HG02798 (cell line): ENCODE measurements around the gene TMEM156.

Experiments
- ATAC-seq: cut with Tn5 transposase; IDR thresholded peaks from one replicate; pipeline ENCODE4 v1.9.1; 2021; ENCODE audit warnings: mild to moderate bottlenecking; ENCODE audit not compliant: unreplicated experiment, poor library complexity

Gene TMEM156

GRCh38 chr4:39032218-39033085, at the start of gene TMEM156:
Gene TMEM156 (minus strand): TSS chr4:39032409. CDS start chr4:39032313, 96 bp downstream.
- ATAC-seq = peak; percentile 57

DNA sequence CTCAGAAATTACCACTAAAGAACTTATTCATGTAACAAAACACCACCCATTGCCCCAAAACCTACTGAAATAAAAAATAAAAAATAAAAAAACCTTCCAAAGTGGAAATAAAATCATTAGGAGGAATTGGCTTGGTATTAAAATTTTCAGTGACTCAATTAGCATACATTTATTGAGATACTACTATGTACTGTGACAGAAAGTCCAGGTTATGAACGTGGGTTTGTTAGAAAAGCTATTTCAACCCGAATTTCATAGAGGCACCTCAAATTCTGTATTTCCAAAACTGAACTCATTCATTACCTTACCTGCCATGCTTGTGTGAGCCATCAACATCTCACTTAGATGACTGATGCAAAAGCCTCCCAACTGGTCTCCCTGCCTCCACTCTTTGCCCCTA, 46.6 kb upstream of the TMEM156 start:
- ATAC-seq = no peak

DNA sequence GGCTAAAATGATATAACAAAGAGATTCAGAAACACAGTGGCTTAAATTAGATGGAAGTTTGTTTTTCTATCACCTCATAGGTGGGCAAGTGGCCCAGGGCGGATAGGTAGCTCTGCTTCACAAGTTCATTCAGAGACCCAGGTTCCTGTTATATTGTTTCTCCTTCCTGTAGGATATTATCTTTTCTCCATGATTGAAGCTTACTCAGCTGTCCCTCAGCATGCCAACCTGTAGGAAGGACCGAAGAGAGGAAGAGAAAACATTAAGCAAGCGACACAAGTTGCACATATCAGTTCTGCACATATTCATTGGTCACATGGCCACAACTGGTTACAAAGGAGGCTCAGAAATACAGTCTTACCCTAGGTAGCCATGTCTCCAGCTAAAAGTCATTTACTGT, 36.7 kb upstream of the TMEM156 start:
- no peak for ATAC-seq

- no peak for ATAC-seq
Observed at GRCh38 chr4:39067451-39067850, 35.2 kb upstream of the TMEM156 start.

DNA sequence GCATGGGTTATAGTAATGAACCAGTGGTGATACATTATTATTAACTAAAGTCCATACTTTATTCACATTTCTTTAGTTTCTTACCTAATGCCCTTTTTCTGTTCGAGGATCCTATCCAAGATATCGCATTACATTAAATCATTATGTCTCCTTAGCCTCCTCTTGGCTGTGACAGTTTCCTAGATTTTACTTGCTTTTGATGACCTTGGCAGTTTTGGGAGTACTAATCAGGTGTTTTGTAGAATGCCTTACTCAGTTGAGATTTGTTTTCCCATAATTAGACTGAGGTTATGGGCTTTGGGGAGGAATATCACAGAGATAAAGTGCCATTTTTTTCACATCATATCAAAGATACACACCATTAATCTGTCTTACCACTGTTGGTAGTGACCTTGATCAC, 34.8 kb upstream of the TMEM156 start:
- ATAC-seq = no peak

- no peak for ATAC-seq
Observed at GRCh38 chr4:39066371-39066770, 34.2 kb upstream of the TMEM156 start.

- ATAC-seq = no peak
Observed at GRCh38 chr4:39063430-39063829, 31.2 kb upstream of the TMEM156 start.

- no peak for ATAC-seq
Observed at GRCh38 chr4:39062770-39063097, 30.5 kb upstream of the TMEM156 start.

DNA sequence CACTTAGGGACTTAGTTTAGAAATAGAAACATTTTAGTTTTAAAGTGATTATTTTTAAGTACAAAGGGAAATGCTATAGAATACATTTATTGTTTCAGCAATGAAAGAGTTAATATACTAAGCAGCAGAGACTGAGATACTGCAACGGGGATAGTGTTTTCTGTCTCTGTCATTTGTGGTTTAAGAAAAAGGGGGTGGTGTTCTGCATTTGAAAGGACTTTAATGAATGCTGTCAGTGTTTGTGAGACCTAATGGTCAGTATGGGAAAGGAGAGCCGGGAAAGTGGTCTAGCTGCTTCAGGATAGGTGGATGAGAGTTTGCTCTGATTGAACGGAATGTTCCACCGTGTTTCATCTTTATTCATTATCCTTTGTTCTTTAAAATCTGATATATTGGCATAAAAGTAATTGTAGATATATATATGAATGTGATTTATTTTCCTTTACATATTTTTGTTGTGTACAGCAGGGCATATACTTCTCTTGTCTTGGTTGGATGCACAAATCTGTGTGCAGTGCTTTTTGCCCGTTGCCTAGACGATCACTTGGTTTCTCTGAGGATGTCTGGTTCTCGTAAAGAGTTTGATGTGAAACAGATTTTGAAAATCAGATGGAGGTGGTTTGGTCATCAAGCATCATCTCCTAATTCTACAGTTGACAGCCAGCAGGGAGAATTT, 30.0 kb upstream of the TMEM156 start, which contains the start of gene KLHL5:
TSS of gene KLHL5 (plus strand) at position 139 of the 676 bp plus-strand sequence. CDS start at position 560, 421 bp downstream.
- no peak for ATAC-seq

GRCh38 chr4:39061457-39061856, 29.2 kb upstream of the TMEM156 start:
- no peak for ATAC-seq

DNA sequence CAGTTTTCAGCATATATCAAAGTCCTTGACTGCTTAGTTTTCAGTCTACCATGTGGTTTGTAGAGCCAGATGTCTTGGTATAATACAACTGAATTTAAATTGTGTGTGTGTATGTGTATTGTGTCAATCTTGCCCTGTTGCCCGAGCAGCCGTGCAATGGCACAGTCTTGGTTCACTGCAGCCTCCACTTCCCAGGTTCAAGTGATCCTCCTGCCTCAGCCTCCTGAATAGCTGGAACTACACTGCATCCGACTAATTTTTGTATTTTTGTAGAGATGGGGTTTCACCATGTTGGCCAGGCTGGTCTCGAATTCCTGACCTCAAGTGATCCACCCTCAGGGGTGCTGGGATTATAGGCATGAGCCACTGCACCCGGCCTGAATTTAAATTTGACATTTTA, 23.8 kb upstream of the TMEM156 start:
- ATAC-seq = no peak

- no peak for ATAC-seq
Observed at GRCh38 chr4:39054497-39054896, 22.3 kb upstream of the TMEM156 start.

GRCh38 chr4:39053983-39054382, 21.8 kb upstream of the TMEM156 start:
- no peak for ATAC-seq

- ATAC-seq = no peak
Observed at GRCh38 chr4:39051492-39051891, 19.3 kb upstream of the TMEM156 start.

- ATAC-seq = no peak
Observed at GRCh38 chr4:39050590-39050989, 18.4 kb upstream of the TMEM156 start.

GRCh38 chr4:39048311-39048710, 16.1 kb upstream of the TMEM156 start:
- no peak for ATAC-seq

DNA sequence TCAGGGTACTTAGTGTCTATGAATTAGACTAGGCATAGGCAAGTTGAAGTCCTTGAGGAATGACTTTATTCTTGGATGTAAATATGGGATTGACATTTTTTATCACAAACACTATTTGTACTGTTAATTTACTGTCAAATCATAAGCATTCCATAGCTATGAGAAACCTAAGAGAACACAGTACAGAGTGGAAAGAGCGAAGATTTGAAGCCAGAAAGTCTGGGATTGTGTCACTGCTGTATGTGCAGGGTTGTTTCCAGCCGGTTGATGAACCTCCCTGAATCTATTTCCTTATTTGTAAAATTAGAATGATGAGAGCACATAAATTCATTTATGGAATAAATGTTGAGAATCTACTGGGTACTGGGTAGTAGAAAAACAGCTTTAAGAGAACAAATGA, 15.5 kb upstream of the TMEM156 start:
- no peak for ATAC-seq

GRCh38 chr4:39046249-39046648, 14.0 kb upstream of the TMEM156 start:
- no peak for ATAC-seq

DNA sequence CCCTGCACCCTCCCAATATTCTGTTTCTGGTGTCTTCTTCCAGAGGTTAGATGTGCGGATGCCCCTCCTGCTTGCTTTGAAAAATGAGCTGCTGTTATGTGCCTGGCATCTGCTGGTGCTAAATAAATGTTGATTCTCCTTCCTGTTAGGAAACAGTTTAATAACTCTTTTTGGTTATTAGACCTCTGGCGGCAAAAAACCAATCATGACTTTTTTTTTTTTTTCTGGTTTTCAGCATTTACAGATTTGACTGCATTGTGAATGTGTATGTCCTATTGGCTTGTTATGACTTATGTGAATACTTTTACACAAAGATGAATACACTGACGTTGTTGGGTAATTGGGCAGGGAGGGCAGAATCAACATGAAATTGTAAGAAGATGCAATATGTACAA, 13.6 kb upstream of the TMEM156 start:
- no peak for ATAC-seq

DNA sequence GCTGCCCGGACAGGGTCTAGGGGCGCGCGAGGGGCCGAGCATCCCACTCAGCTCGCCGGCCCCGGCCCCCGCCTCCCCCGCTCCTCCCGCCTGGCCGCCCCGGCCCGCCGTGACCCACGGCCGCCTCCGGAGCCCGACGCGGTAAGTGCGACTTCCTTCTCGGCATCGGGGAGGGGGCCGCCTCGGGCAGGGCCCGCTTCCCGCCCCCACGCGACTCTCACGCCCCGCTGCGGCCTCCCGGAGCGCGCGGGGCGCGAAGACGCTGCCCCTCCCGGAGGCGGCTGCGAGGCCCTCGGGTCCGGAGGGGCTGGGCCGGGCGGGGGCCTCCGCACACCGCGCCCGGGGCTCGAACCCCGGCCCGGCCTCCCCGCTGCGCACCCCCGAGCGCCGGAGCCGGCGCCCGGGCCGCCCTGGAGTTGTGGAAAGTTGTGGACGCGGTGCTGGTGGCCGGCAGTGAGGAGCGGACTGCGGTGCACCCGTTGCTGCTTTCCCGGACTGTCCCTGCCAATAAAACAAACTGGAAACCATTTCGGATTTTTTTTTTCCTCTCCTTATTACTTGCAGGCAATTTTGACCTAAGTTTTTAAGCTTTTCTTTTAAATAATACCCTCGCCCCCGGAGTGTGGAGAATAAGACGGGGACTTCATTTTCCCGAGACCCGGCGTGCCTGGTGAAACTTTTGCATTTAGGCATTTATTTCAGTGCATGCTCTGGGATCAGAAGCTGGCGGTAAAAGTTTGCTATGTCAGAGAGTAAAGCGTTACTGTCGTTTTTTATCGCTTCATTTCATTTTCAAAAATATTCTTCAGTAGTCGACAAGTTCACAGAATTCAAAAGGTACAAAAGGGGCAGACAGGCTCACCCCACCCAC, 13.0 kb upstream of the TMEM156 start:
- ATAC-seq = no peak
